ENCODE results near the gene THADA. TPM values are rescaled to one million over a fixed set of nuclear protein-coding genes. Genes with fewer than 3 reads are reported as not detected.

Gene THADA
- total and polyA plus RNA-seq, 2 donors (not counting 3 experiments of a cell fraction or from before 2014, with no cell fraction given) = 22.6 to 25.3 TPM

DNA sequence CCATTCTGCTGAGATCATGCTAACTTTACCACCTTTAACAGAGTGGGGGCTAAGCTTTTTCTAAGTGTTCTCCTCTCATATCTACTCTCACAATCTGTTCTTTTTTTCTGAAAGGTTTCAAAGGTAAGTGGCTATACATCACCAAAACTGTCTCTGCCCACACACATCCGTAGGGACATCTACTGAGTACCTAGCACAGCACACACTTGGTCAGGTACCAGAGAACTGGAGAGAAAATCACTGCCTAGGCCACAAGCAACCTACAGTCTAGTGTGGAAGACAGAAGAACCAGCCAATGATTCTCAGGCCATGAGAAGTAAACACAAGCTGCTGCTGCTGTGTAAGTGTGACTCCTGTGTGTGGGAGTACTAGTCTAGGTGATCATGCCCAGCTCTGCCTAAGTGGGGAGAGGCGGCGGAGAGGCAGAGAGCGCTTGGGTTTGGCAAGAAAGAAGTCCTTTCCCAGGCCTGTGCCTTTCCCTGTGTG is 193.3 kb downstream of the THADA start:
- no TSS peak for BruUV-seq (replicated peaks)
- H3K9me3 ChIP-seq (replicated peaks; ENCODE audit: control insufficient read depth, insufficient read depth, low read length) = no peaks in the 10 kb centered on the region
- H3K4me3 ChIP-seq (replicated peaks in 1 of 3; ENCODE audit: insufficient read depth in 1 of 3, low read depth in 1 of 3, low read length in 3 of 3) = no peak overlapping the region
- dilution Hi-C loops (cut with MboI; ENCODE audit: extremely low pct_ligation_motif_present, low sequenced_read_pairs) (no loop called here), intact Hi-C loops (cut with micrococcal nuclease) (no loop called here)
- ChIA-PET POLR2A (no interaction called here), CTCF (interaction anchor here (1.2 to 1.6 kb wide), 2 partner anchors 83 to 136 kb away, joined by 3 to 4 read pairs; no protein-coding TSS in a partner anchor)
- no peak for TF ChIP-seq CTCF (IDR thresholded peaks at IDR 0.05; ENCODE audit: extremely low read depth in 1 of 2, insufficient read depth in 1 of 2, low read depth in 1 of 2, low read length in 2 of 2)
- TF ChIP-seq POLR2A (IDR thresholded peaks at IDR 0.05; ENCODE audit: low read depth, low read length) = no peak
- no peak for TF ChIP-seq GATA2 (IDR thresholded peaks at IDR 0.05; ENCODE audit: insufficient read depth, insufficient read length, low read depth, low read length)
- TF ChIP-seq MYC (IDR thresholded peaks at IDR 0.05; ENCODE audit: low read depth, low read length) = no peak
- TF ChIP-seq POLR2AphosphoS5 (IDR thresholded peaks at IDR 0.05; ENCODE audit: insufficient read depth, low read depth, low read length) = no peak
- no peak for TF ChIP-seq MAX (IDR thresholded peaks at IDR 0.05; ENCODE audit: insufficient read depth, insufficient read length)
- TF ChIP-seq FOS (IDR thresholded peaks at IDR 0.05; ENCODE audit: borderline replicate concordance, insufficient read depth, low read length) = no peak
- TF ChIP-seq JUN (IDR thresholded peaks at IDR 0.05; ENCODE audit: borderline replicate concordance, insufficient read depth, insufficient read length, low read depth) = no peak
- TF ChIP-seq EZH2 (IDR thresholded peaks at IDR 0.05; ENCODE audit: borderline replicate concordance, low read depth, low read length, severe bottlenecking) = no peak
- H2AFZ ChIP-seq (ENCODE audit: low read depth, low read length) = no peak overlapping the region
- no peaks in the 10 kb centered on the region for H3K4me1 ChIP-seq (ENCODE audit: control insufficient read depth, extremely low read depth, insufficient read depth, low read length)
- FAIRE-seq (no peak), DNase-seq (ENCODE audit: low read depth, low spot score) (no peak)
- H3K27me3 ChIP-seq (ENCODE audit: control insufficient read depth in 2 of 2, insufficient read depth in 2 of 2, low read length in 2 of 2) = no peaks in the 10 kb centered on the region
- no peaks in the 10 kb centered on the region for H4K20me1 ChIP-seq (replicated peaks; ENCODE audit: control insufficient read depth, extremely low read depth, insufficient read depth, low read length)
- H3K9me1 ChIP-seq (replicated peaks; ENCODE audit: control insufficient read depth, extremely low read depth, insufficient read depth, low read length) = no peaks in the 10 kb centered on the region
- no peak overlapping the region for H3K4me2 ChIP-seq (ENCODE audit: insufficient read depth, low read length)
- H3K79me2 ChIP-seq (ENCODE audit: control insufficient read depth, insufficient read depth, low read length) = no peaks in the 10 kb centered on the region
- H3K36me3 ChIP-seq (ENCODE audit: control insufficient read depth in 2 of 2, extremely low read depth in 1 of 2, insufficient read depth in 2 of 2, low read length in 2 of 2) = no peaks in the 10 kb centered on the region
- H3K27ac ChIP-seq (ENCODE audit: insufficient read depth, low read depth, low read length) = no peak overlapping the region
- H3K9ac ChIP-seq (replicated peaks; ENCODE audit: extremely low read depth, insufficient read depth, low read length) = no peak overlapping the region

Data from endothelial cell of umbilical vein (primary cell).